SJCRH30 (cell line): ENCODE measurements around the gene ICE1. TPM values are rescaled to one million over a fixed set of nuclear protein-coding genes. Genes with fewer than 3 reads are reported as not detected.

Experiments used
- DNase-seq, 2 experiments: peaks; one replicate each; pipeline ENCODE4 v3.0.0-alpha.2; 2015 to 2020
- H3K27ac ChIP-seq: fragments of 250-450 bp; sonication (Bioruptor Pico); 2 replicates; pipeline ENCODE4 v1.5.1; 2020; ENCODE audit warnings: mild to moderate bottlenecking, moderate library complexity
- H3K27me3 ChIP-seq: fragments of 250-450 bp; sonication (Bioruptor Pico); 2 replicates; pipeline ENCODE4 v1.5.1; 2020; ENCODE audit warnings: mild to moderate bottlenecking, moderate library complexity
- H3K36me3 ChIP-seq: fragments of 250-450 bp; sonication (Bioruptor Pico); 2 replicates; pipeline ENCODE4 v1.5.1; 2020; ENCODE audit warnings: mild to moderate bottlenecking, moderate library complexity
- H3K4me1 ChIP-seq: fragments of 250-450 bp; sonication (Bioruptor Pico); 2 replicates; pipeline ENCODE4 v1.5.1; 2020; ENCODE audit warnings: mild to moderate bottlenecking, moderate library complexity
- H3K4me3 ChIP-seq: fragments of 250-450 bp; sonication (Bioruptor Pico); 2 replicates; pipeline ENCODE4 v1.5.1; 2020; ENCODE audit warnings: mild to moderate bottlenecking, moderate library complexity
- H3K9me3 ChIP-seq: fragments of 250-450 bp; sonication (Bioruptor Pico); replicated peaks from 2 replicates; pipeline ENCODE4 v1.5.1; 2020; ENCODE audit warnings: mild to moderate bottlenecking, moderate library complexity
- total RNA-seq: library from RNA; depleted of rRNA; stranded (reverse); fragments of >200 nt; shearing (Covaris generic); gene quantifications from 2 replicates; pipeline ENCODE4 v1.2.3, GENCODE V29; 2014

The ICE1 gene
- total RNA-seq, 1 experiment from 2014 or later = 27.0 TPM

GRCh38 chr5:5416733-5417132, 5.7 kb upstream of the ICE1 start:
- Histone ChIP-seq H3K4me1 (peaks cover 10% of the 10 kb centered on the region), H3K27me3 (no peaks in the 10 kb centered on the region), H3K27ac (no peak overlapping the region), H3K9me3 (no peaks in the 10 kb centered on the region), H3K36me3 (no peaks in the 10 kb centered on the region), H3K4me3 (no peak overlapping the region)
- no peak for DNase-seq

- peaks cover 10% of the 10 kb centered on the region for H3K4me1 ChIP-seq
- no peaks in the 10 kb centered on the region for H3K9me3 ChIP-seq
- no peak for DNase-seq
- H3K27me3 ChIP-seq = no peaks in the 10 kb centered on the region
- H3K27ac ChIP-seq = no peak overlapping the region
- H3K36me3 ChIP-seq = no peaks in the 10 kb centered on the region
- no peak overlapping the region for H3K4me3 ChIP-seq
These were observed 4.5 kb upstream of the ICE1 start for GRCh38 chr5:5418006-5418405.

GRCh38 chr5:5418764-5419163, 3.7 kb upstream of the ICE1 start:
- H3K4me1 ChIP-seq = peaks cover 10% of the 10 kb centered on the region
- H3K9me3 ChIP-seq = no peaks in the 10 kb centered on the region
- H3K4me3 ChIP-seq = no peak overlapping the region
- DNase-seq = no peak
- no peak overlapping the region for H3K27ac ChIP-seq
- no peaks in the 10 kb centered on the region for H3K27me3 ChIP-seq
- no peaks in the 10 kb centered on the region for H3K36me3 ChIP-seq

GRCh38 chr5:5419291-5420210, 2.9 kb upstream of the ICE1 start:
- peak; percentile 18 to 51 for DNase-seq
- no peak overlapping the region for H3K4me3 ChIP-seq

GRCh38 chr5:5420251-5420650, 2.2 kb upstream of the ICE1 start:
- H3K4me1 ChIP-seq = peaks cover 10% of the 10 kb centered on the region

More at GRCh38 chr5:5419291-5420210, 2.9 kb upstream of the ICE1 start:
- peaks cover 10% of the 10 kb centered on the region for H3K4me1 ChIP-seq
- peak overlapping the region; percentile 8; the same call in 1 of the 2 replicates for H3K27ac ChIP-seq
- no peaks in the 10 kb centered on the region for H3K36me3 ChIP-seq
- H3K9me3 ChIP-seq = no peaks in the 10 kb centered on the region
- H3K27me3 ChIP-seq = no peaks in the 10 kb centered on the region

GRCh38 chr5:5421149-5421960, 1.1 kb upstream of the ICE1 start:
- Histone ChIP-seq H3K4me1 (peaks cover 10% of the 10 kb centered on the region), H3K27me3 (no peaks in the 10 kb centered on the region), H3K36me3 (no peaks in the 10 kb centered on the region; the same call in 1 of the 2 replicates), H3K9me3 (no peaks in the 10 kb centered on the region), H3K27ac (peak overlapping the region; percentile 91), H3K4me3 (peak overlapping the region; percentile 88)
- peak in 1 of 2 experiments; percentile 9 for DNase-seq

More at GRCh38 chr5:5420251-5420650, 2.2 kb upstream of the ICE1 start:
- no peaks in the 10 kb centered on the region for H3K9me3 ChIP-seq
- no peak for DNase-seq
- H3K4me3 ChIP-seq = no peak overlapping the region
- no peaks in the 10 kb centered on the region for H3K36me3 ChIP-seq
- no peaks in the 10 kb centered on the region for H3K27me3 ChIP-seq
- H3K27ac ChIP-seq = no peak overlapping the region; the same call in 1 of the 2 replicates

GRCh38 chr5:5422819-5423515, 490 bp downstream of the ICE1 start:
- DNase-seq = peak in 1 of 2 experiments; percentile 1

GRCh38 chr5:5423586-5423985, 1.1 kb downstream of the ICE1 start:
- no peaks in the 10 kb centered on the region for H3K9me3 ChIP-seq
- H3K27me3 ChIP-seq = no peaks in the 10 kb centered on the region
- peak overlapping the region; percentile 88 for H3K4me3 ChIP-seq
- H3K36me3 ChIP-seq = no peaks in the 10 kb centered on the region; the same call in 1 of the 2 replicates
- peaks cover 10% of the 10 kb centered on the region for H3K4me1 ChIP-seq
- no peak for DNase-seq
- no peak overlapping the region for H3K27ac ChIP-seq

More at GRCh38 chr5:5422819-5423515, 490 bp downstream of the ICE1 start:
- peak overlapping the region; percentile 91; the same call in 1 of the 2 replicates for H3K27ac ChIP-seq
- no peaks in the 10 kb centered on the region for H3K9me3 ChIP-seq
- no peaks in the 10 kb centered on the region for H3K27me3 ChIP-seq
- H3K4me1 ChIP-seq = peaks cover 10% of the 10 kb centered on the region
- peak overlapping the region; percentile 88 for H3K4me3 ChIP-seq
- H3K36me3 ChIP-seq = no peaks in the 10 kb centered on the region; the same call in 1 of the 2 replicates

- Histone ChIP-seq H3K9me3 (no peaks in the 10 kb centered on the region), H3K4me3 (no peak overlapping the region), H3K27me3 (no peaks in the 10 kb centered on the region), H3K36me3 (no peaks in the 10 kb centered on the region; the same call in 1 of the 2 replicates), H3K4me1 (peaks cover 5% of the 10 kb centered on the region), H3K27ac (no peak overlapping the region)
- DNase-seq = no peak
These were observed 2.3 kb downstream of the ICE1 start for GRCh38 chr5:5424736-5425135.

GRCh38 chr5:5430136-5430535, 7.7 kb downstream of the ICE1 start:
- no peaks in the 10 kb centered on the region for H3K9me3 ChIP-seq
- H3K27ac ChIP-seq = no peak overlapping the region
- no peak for DNase-seq
- no peaks in the 10 kb centered on the region; the same call in 1 of the 2 replicates for H3K36me3 ChIP-seq
- 0 out of 2 replicates have a peak, but pooled peaks cover 3% of the 10 kb centered on the region for H3K4me1 ChIP-seq
- H3K27me3 ChIP-seq = no peaks in the 10 kb centered on the region
- no peak overlapping the region for H3K4me3 ChIP-seq

GRCh38 chr5:5432020-5432707, 9.7 kb downstream of the ICE1 start:
- Histone ChIP-seq H3K27ac (no peak overlapping the region), H3K4me1 (0 out of 2 replicates have a peak, but pooled peaks cover 3% of the 10 kb centered on the region), H3K36me3 (no peaks in the 10 kb centered on the region), H3K9me3 (no peaks in the 10 kb centered on the region), H3K4me3 (no peak overlapping the region), H3K27me3 (no peaks in the 10 kb centered on the region)
- DNase-seq = no peak

- DNase-seq = no peak
- H3K4me1 ChIP-seq = 0 out of 2 replicates have a peak, but pooled peaks cover 3% of the 10 kb centered on the region
- no peaks in the 10 kb centered on the region for H3K27me3 ChIP-seq
- no peak overlapping the region for H3K4me3 ChIP-seq
- no peaks in the 10 kb centered on the region for H3K9me3 ChIP-seq
- H3K36me3 ChIP-seq = no peaks in the 10 kb centered on the region
- no peak overlapping the region for H3K27ac ChIP-seq
These were observed 13.8 kb downstream of the ICE1 start for GRCh38 chr5:5436203-5436760.
